Panc1 (cell line): ENCODE measurements around the gene ITPR3. TPM values are rescaled to one million over a fixed set of nuclear protein-coding genes. Genes with fewer than 3 reads are reported as not detected.

ENCODE experiments used
- ATAC-seq: fragments of 200-7000 bp; cut with Tn5 transposase; 2 replicates; pipeline ENCODE4 v1.9.1; 2020; ENCODE audit warnings: mild to moderate bottlenecking, moderate library complexity
- BruUV-seq: library from RNA; stranded (reverse); fragments of 400-500 nt; replicated peaks from 2 replicates; lab custom pipeline; 2021; lab: Mats Ljungman, UMichigan
- CTCF ChIA-PET: fragments of 300-600 bp; sonication (Branson Sonifier 250); formaldehyde crosslinking; loops from one replicate; lab custom pipeline; 2022; ENCODE audit warnings: antibody characterized with exemption; lab: Charles Lee
- POLR2A ChIA-PET: fragments of 300-600 bp; sonication (Branson Sonifier 250); formaldehyde crosslinking; loops from one replicate; lab custom pipeline; 2022; ENCODE audit warnings: antibody characterized with exemption; lab: Charles Lee
- DNase-seq: peaks from one replicate; pipeline ENCODE4 v3.0.0-alpha.2; 2010; ENCODE audit warnings: low read depth, low spot score
- H3K27ac ChIP-seq: 2 replicates; pipeline ENCODE4 v1.5.1; 2011; ENCODE audit warnings: mild to moderate bottlenecking, low read length, inconsistent platforms
- H3K27me3 ChIP-seq: fragments of 200-500 bp; sonication (Bioruptor generic); 2 replicates; pipeline ENCODE4 v1.6.0; 2014; ENCODE audit warnings: low read length, inconsistent platforms; ENCODE audit not compliant: control insufficient read depth, insufficient read depth
- H3K36me3 ChIP-seq: fragments of 200-500 bp; sonication (Bioruptor generic); 2 replicates; pipeline ENCODE4 v1.5.1; 2014; ENCODE audit warnings: inconsistent platforms, mild to moderate bottlenecking, low read length, moderate library complexity; ENCODE audit not compliant: control insufficient read depth, insufficient read depth
- H3K4me1 ChIP-seq: 2 replicates; pipeline ENCODE4 v1.5.1; 2011; ENCODE audit warnings: inconsistent platforms, mild to moderate bottlenecking, low read length, moderate library complexity; ENCODE audit not compliant: control insufficient read depth, insufficient read depth
- H3K4me3 ChIP-seq, 2 experiments: 2 replicates each; pipeline ENCODE4 v1.5.1; 2011 to 2012; ENCODE audit warnings: low read depth in 2 of 2, low read length in 2 of 2, mild to moderate bottlenecking in 2 of 2, inconsistent platforms in 1 of 2, moderate library complexity in 1 of 2
- H3K9me3 ChIP-seq: fragments of 200-500 bp; sonication (Bioruptor generic); 2 replicates; pipeline ENCODE4 v1.5.1; 2014; ENCODE audit warnings: low read depth, mild to moderate bottlenecking, inconsistent platforms, low read length, moderate library complexity; ENCODE audit not compliant: control insufficient read depth, insufficient read depth
- POLR2AphosphoS5 ChIP-seq: IDR thresholded peaks from 2 replicates; pipeline ENCODE4 v1.6.1; 2012; ENCODE audit warnings: mild to moderate bottlenecking, low read depth, low read length, moderate library complexity
- SIN3A ChIP-seq: IDR thresholded peaks from 2 replicates; pipeline ENCODE4 v1.6.1; 2012; ENCODE audit warnings: low read depth, mild to moderate bottlenecking, low read length, moderate library complexity, borderline replicate concordance; ENCODE audit not compliant: insufficient read depth
- TCF7L2 ChIP-seq: IDR thresholded peaks from 2 replicates; pipeline ENCODE4 v1.6.1; 2011; ENCODE audit warnings: mild to moderate bottlenecking, low read depth, low read length, inconsistent platforms
- in situ Hi-C: cut with HindIII; loops from 2 replicates; pipeline ENCODE4 v1.10.0; 2016; ENCODE audit warnings: low sequenced_read_pairs, low pct_unique_long_range_greater_than_20kb
- intact Hi-C: fragments of 100-400 bp; cut with micrococcal nuclease; formaldehyde crosslinking; loops from one replicate; pipeline ENCODE4 v1.10.0; 2022; ENCODE audit not compliant: unreplicated experiment
- total RNA-seq: library from RNA; stranded (reverse); gene quantifications from one replicate; pipeline ENCODE4 v1.2.1, GENCODE V29; 2021; ENCODE audit not compliant: unreplicated experiment
- TF ChIP-seq, protein P1 (sequence below): fragments of 450-650 bp; IDR thresholded peaks from 2 replicates; pipeline ENCODE4 v1.5.1; 2017; ENCODE audit warnings: mild to moderate bottlenecking
- TF ChIP-seq, protein P2 (sequence below), 2 experiments: IDR thresholded peaks; 2 replicates each; pipeline ENCODE4 v1.6.1; 2011 to 2012; ENCODE audit warnings: low read depth in 2 of 2, control low read depth in 1 of 2, low read length in 1 of 2, mild to moderate bottlenecking in 1 of 2, moderate library complexity in 1 of 2; ENCODE audit not compliant: insufficient read depth in 1 of 2

The ITPR3 gene
- total RNA-seq, 1 experiment from 2014 or later: 65.8 TPM

DNA sequence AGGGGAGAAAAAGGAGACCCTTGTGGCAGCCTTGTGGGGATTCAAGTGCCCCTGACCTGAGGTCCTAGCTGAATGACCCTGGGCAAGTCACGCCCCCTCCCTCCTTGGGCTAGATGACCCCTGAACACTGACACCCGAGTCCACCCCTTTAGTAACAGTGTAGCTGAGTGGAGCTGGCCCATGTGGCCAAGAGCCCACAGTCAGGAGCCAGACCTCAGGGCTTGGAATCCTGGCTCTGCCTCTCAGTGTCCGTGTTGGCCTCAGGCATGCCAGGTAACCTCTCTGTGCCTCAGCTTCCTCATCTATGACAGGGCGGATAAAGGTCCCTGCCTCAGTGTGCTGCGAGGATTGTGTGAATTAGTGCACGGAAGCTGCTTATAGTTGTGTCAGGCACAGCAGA lies 111.3 kb downstream of the ITPR3 start:
- Histone ChIP-seq H3K27ac (no peak overlapping the region), H3K36me3 (no peaks in the 10 kb centered on the region), H3K4me3 (no peak overlapping the region), H3K9me3 (no peaks in the 10 kb centered on the region), H3K4me1 (no peaks in the 10 kb centered on the region), H3K27me3 (no peaks in the 10 kb centered on the region)
- POLR2A ChIA-PET: no interaction called here
- DNase-seq (no peak), ATAC-seq (no peak)
- CTCF ChIA-PET: no interaction called here
- no TSS peak for BruUV-seq
- TF ChIP-seq, protein P1, sequence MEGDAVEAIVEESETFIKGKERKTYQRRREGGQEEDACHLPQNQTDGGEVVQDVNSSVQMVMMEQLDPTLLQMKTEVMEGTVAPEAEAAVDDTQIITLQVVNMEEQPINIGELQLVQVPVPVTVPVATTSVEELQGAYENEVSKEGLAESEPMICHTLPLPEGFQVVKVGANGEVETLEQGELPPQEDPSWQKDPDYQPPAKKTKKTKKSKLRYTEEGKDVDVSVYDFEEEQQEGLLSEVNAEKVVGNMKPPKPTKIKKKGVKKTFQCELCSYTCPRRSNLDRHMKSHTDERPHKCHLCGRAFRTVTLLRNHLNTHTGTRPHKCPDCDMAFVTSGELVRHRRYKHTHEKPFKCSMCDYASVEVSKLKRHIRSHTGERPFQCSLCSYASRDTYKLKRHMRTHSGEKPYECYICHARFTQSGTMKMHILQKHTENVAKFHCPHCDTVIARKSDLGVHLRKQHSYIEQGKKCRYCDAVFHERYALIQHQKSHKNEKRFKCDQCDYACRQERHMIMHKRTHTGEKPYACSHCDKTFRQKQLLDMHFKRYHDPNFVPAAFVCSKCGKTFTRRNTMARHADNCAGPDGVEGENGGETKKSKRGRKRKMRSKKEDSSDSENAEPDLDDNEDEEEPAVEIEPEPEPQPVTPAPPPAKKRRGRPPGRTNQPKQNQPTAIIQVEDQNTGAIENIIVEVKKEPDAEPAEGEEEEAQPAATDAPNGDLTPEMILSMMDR: no peak
- TF ChIP-seq, protein P2, sequence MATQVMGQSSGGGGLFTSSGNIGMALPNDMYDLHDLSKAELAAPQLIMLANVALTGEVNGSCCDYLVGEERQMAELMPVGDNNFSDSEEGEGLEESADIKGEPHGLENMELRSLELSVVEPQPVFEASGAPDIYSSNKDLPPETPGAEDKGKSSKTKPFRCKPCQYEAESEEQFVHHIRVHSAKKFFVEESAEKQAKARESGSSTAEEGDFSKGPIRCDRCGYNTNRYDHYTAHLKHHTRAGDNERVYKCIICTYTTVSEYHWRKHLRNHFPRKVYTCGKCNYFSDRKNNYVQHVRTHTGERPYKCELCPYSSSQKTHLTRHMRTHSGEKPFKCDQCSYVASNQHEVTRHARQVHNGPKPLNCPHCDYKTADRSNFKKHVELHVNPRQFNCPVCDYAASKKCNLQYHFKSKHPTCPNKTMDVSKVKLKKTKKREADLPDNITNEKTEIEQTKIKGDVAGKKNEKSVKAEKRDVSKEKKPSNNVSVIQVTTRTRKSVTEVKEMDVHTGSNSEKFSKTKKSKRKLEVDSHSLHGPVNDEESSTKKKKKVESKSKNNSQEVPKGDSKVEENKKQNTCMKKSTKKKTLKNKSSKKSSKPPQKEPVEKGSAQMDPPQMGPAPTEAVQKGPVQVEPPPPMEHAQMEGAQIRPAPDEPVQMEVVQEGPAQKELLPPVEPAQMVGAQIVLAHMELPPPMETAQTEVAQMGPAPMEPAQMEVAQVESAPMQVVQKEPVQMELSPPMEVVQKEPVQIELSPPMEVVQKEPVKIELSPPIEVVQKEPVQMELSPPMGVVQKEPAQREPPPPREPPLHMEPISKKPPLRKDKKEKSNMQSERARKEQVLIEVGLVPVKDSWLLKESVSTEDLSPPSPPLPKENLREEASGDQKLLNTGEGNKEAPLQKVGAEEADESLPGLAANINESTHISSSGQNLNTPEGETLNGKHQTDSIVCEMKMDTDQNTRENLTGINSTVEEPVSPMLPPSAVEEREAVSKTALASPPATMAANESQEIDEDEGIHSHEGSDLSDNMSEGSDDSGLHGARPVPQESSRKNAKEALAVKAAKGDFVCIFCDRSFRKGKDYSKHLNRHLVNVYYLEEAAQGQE (IDR thresholded peaks at IDR 0.05; ENCODE audit: insufficient read depth in 1 of 2, low read depth in 2 of 2, low read length in 1 of 2): no peak
- TF ChIP-seq POLR2AphosphoS5 (no peak), SIN3A (no peak), TCF7L2 (no peak)
- in situ Hi-C loops: no loop called here
- intact Hi-C loops: no loop called here

DNA sequence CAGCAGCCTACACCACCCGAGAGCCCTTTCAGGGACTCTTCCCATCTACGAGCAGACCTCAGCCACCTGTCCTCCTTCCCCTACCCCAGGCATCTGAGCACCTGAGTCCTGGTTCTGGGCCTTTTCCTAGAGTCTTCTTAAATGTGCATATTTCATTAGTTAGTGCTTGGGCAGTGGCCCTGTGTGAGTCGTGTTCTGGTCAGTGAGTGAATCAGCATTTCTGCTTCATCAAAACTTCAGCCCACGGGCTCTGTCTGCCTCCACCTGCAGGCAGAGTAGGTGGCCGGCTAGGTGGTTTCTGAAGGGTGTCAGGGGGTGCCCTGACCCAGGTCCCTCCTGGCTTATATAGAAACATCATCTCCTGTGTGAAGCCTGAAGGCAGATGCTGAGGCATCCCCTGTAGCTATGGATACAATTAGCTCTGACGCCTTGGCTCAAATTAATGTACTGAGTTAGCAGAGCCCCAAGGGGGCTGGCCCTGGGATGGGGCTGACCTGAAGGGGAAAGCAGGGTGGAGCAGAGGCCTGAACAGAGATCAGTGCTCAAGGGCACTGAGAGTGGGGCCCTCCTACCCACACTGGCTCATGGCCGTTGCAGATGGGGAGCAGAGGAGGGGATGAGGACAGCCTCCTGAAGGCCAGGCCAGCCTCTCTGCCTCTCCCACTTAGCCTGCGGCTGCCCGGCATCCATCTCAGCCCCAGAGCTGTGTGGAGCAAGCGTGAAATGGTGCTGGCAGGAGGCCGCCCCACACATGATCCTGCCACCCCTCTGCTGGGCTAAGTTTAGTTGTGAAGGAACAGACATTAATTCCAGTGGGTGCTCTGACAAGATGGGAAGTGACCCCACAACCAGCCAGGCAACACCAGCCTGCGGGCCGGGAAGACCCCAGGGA lies 111.9 kb downstream of the ITPR3 start:
- DNase-seq: no peak
- no TSS peak for BruUV-seq
- TF ChIP-seq, protein P1: no peak
- TF ChIP-seq TCF7L2 (no peak), POLR2AphosphoS5 (no peak), SIN3A (no peak)
- TF ChIP-seq, protein P2 (IDR thresholded peaks at IDR 0.05; ENCODE audit: insufficient read depth in 1 of 2, low read depth in 2 of 2, low read length in 1 of 2): no peak
- no peaks in the 10 kb centered on the region for H3K27me3 ChIP-seq
- no peak overlapping the region for H3K4me3 ChIP-seq
- ChIA-PET CTCF (no interaction called here), POLR2A (no interaction called here)
- H3K9me3 ChIP-seq: no peaks in the 10 kb centered on the region
- intact Hi-C loops (no loop called here), in situ Hi-C loops (no loop called here)
- no peaks in the 10 kb centered on the region for H3K4me1 ChIP-seq
- no peak for ATAC-seq
- no peak overlapping the region for H3K27ac ChIP-seq
- no peaks in the 10 kb centered on the region for H3K36me3 ChIP-seq
